HAP-1 (cell line): Measurements from ENCODE around the gene CCBE1.

Experiments
- DNase-seq, 2 experiments: peaks; one replicate each; pipeline ENCODE4 v3.0.0-alpha.2; 2016 to 2020; ENCODE audit warnings: low spot score in 2 of 2
- H3K27me3 ChIP-seq: fragments of 250-450 bp; sonication (Bioruptor Pico); 2 replicates; pipeline ENCODE4 v1.5.1; 2020; ENCODE audit warnings: low read depth, mild to moderate bottlenecking, moderate library complexity
- H3K36me3 ChIP-seq: fragments of 250-450 bp; sonication (Bioruptor Pico); replicated peaks from 2 replicates; pipeline ENCODE4 v1.5.1; 2020; ENCODE audit warnings: mild to moderate bottlenecking
- H3K4me1 ChIP-seq: fragments of 250-450 bp; sonication (Bioruptor Pico); 2 replicates; pipeline ENCODE4 v1.5.1; 2020; ENCODE audit warnings: mild to moderate bottlenecking
- H3K4me3 ChIP-seq: fragments of 250-450 bp; sonication (Bioruptor Pico); 2 replicates; pipeline ENCODE4 v1.5.1; 2020; ENCODE audit warnings: mild to moderate bottlenecking, moderate library complexity
- H3K9me3 ChIP-seq: fragments of 250-450 bp; sonication (Bioruptor Pico); 2 replicates; pipeline ENCODE4 v1.5.1; 2020; ENCODE audit warnings: mild to moderate bottlenecking, moderate library complexity
- in situ Hi-C: fragments of 300-500 bp; cut with MboI; formaldehyde crosslinking; loops from 3 replicates; pipeline ENCODE4 v1.14.3; 2020; ENCODE audit warnings: low sequenced_read_pairs, inconsistent platforms, mixed read lengths

The CCBE1 gene

DNA sequence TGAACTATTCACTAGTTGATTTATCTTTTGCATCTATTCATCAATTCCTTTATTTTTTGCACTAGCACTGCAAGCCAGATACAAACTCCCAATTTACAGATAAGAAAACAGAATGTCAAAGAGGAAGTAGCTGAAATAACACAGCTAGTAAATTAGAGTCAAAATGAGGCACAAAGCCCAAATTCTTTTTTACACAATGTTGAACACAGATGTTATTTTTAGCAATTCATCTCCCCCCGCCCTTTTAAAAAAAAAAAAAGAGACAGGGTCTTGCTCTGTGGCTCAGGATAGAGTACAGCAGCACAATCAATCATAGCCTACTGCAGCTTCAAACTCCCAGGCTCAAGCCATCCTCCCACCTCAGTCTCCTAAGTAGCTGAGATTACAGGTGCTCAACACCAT is 127.8 kb downstream of the CCBE1 start:
- DNase-seq = no peak
- in situ Hi-C loops = no loop called here
- H3K4me1 ChIP-seq = no peaks in the 10 kb centered on the region

DNA sequence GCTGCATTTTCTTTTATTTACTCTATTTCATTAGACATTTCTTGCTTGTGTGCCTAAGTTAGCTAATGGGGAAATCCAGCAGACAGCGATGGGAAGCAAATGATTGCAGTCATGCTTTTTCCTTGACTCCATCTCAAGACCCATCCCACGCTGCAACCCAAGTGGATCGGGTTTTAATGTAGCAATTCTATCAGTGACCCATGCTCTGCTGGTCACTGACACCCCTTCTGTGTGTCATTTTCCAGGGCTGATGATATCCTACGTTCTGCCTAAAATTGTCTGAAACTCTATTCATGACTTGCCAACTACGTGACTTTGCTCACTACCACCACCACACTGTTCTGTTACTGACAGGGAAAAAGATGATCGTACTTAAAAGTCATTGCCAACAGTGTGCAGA is 129.8 kb downstream of the CCBE1 start:
- Histone ChIP-seq H3K36me3 (no peaks in the 10 kb centered on the region), H3K4me3 (no peak overlapping the region), H3K27me3 (no peaks in the 10 kb centered on the region), H3K4me1 (no peaks in the 10 kb centered on the region), H3K9me3 (no peaks in the 10 kb centered on the region)
- in situ Hi-C loops = no loop called here
- no peak for DNase-seq

More for the DNA sequence above, 127.8 kb downstream of the CCBE1 start:
- H3K4me3 ChIP-seq = no peak overlapping the region
- no peaks in the 10 kb centered on the region for H3K27me3 ChIP-seq
- H3K36me3 ChIP-seq = no peaks in the 10 kb centered on the region
- no peaks in the 10 kb centered on the region for H3K9me3 ChIP-seq

DNA sequence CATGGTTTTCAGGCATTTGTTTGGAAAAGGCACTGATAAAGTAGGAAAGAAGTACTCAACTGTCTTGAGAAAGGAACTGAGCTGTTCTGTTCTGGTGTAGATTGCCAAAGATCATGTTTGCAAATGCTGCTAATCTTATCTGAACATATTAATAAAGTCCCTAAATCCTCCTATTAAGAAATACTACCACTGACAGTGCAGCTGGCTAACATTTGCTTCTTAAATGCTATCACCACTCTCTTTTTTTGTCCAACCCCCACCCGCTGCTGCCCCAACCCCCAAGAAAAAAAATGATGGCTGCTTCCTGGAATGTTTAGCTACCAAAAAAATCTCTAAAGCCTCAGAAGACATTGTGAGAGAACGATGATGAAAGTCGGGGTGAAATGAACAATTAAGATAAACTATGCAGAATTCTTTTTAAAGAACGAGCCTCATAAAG is 130.7 kb downstream of the CCBE1 start:
- in situ Hi-C loops = no loop called here
- Histone ChIP-seq H3K4me3 (no peak overlapping the region), H3K27me3 (no peaks in the 10 kb centered on the region), H3K9me3 (no peaks in the 10 kb centered on the region), H3K36me3 (no peaks in the 10 kb centered on the region), H3K4me1 (no peaks in the 10 kb centered on the region)
- DNase-seq = no peak

DNA sequence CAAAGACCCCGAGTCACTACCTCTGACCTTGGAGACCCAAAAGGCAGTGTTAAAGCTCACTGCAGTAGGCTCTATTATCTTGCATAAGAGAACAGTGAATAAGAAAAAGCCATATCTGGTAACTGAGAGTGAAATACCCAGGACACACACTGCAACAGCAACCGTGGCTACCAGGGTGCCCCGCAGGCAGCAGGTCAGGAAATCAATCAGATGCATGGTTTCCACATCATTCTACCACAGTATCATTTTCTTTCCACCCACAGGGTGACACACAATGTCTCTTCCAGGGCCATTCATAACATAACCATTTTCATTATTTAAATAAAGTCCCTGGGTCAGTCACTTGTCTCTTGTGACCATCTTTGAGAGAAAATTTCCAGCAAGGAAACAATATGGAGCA is 131.3 kb downstream of the CCBE1 start:
- no peak overlapping the region for H3K4me3 ChIP-seq
- DNase-seq = no peak
- H3K4me1 ChIP-seq = no peaks in the 10 kb centered on the region
- H3K36me3 ChIP-seq = no peaks in the 10 kb centered on the region
- no peaks in the 10 kb centered on the region for H3K27me3 ChIP-seq
- no peaks in the 10 kb centered on the region for H3K9me3 ChIP-seq
- in situ Hi-C loops = no loop called here

DNA sequence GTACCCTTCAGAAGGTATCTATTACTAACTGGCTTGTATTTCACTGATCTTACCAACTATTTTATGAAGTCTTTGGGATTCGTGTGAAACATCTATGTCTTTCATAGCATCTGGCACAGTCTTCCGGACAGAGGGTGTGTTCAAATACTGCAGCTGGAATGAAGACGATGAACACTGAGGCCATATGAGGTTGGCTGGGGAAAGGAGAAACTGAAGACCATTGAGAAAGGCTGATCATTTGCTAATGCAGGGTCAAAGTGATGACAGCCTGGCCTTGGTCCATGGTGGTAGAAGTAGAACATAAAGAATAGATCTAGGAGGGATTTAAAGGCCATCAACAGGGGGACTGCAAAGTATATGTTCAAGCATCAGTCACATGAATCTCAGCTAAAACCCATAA is 132.7 kb downstream of the CCBE1 start:
- Histone ChIP-seq H3K4me3 (no peak overlapping the region), H3K9me3 (no peaks in the 10 kb centered on the region), H3K4me1 (no peaks in the 10 kb centered on the region), H3K36me3 (no peaks in the 10 kb centered on the region), H3K27me3 (no peaks in the 10 kb centered on the region)
- no peak for DNase-seq
- in situ Hi-C loops = no loop called here

DNA sequence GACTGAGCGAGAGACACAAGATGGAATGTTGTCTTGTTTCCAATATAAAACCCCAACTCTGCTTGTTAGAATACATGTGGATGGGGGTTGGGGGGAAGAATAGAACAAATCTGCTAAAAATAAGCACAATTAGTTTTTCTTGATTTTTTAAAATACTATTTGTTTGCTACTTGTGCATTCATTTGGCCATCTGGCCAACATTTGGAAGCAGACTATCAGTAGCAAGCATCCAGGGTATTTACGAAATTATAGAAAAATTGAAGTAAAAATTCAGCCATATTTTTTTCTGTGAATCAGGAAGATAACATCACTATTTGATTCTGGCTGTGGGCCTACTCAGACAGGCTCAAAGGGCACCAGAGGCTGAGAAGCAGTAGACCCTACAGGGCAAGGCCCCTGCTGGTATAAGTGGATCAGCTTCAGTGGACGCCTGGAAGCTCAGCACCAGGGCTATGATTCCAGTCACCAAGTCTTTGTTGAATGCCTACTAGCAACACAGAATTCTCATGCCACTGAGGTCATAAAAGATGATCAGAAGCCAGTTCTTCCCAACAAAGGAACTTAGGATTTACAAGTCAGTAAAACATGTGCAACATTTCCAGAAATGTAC is 133.9 kb downstream of the CCBE1 start:
- in situ Hi-C loops = no loop called here
- no peaks in the 10 kb centered on the region for H3K27me3 ChIP-seq

DNA sequence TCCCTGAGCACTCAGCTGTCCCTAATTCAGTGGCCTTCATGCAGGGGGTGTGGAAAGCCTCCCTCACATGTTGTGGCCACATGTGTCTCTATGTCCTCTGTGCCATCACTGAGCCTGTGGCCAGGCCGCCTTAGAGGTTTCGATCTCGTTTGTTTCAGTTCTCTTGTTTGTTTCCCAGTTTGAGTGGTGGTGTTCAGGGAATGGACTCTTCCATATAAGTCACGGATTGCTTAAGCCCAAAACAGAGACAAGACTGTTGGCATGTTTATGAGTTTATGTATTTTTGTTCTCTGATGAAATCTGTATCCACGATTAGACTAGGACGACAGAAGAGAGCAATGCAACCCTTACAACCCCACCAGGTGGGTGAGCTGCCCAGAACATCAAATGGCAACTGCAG is 134.5 kb downstream of the CCBE1 start:
- Histone ChIP-seq H3K4me1 (no peaks in the 10 kb centered on the region), H3K27me3 (no peaks in the 10 kb centered on the region), H3K4me3 (no peak overlapping the region), H3K36me3 (no peaks in the 10 kb centered on the region), H3K9me3 (no peaks in the 10 kb centered on the region)
- no peak for DNase-seq
- in situ Hi-C loops = no loop called here

More for the DNA sequence above, 133.9 kb downstream of the CCBE1 start:
- Histone ChIP-seq H3K4me1 (no peaks in the 10 kb centered on the region), H3K36me3 (no peaks in the 10 kb centered on the region), H3K9me3 (no peaks in the 10 kb centered on the region), H3K4me3 (no peak overlapping the region)
- DNase-seq = no peak

DNA sequence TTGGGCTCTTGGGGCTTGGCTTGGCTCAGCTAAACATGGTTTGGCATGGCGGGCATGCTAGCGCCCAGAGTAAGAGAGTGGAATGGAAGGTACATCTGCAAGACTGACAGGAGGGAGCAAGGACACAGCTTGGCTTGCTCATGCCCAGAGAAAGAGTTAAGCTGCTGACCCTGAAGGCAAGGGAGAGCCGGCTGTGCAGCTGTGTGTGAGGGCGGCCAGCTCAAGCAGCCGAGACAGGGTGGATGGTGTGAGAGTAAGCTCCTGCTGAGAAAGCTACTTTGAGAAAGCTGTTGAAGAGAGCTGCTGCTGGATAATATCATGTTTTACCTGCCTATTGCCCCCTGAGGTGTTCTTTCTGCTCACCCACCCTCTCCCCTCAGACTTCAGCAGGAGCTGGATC is 135.6 kb downstream of the CCBE1 start:
- H3K27me3 ChIP-seq = no peaks in the 10 kb centered on the region
- in situ Hi-C loops = no loop called here
- DNase-seq = no peak
- no peaks in the 10 kb centered on the region for H3K9me3 ChIP-seq
- H3K4me3 ChIP-seq = no peak overlapping the region
- H3K36me3 ChIP-seq = no peaks in the 10 kb centered on the region
- no peaks in the 10 kb centered on the region for H3K4me1 ChIP-seq

DNA sequence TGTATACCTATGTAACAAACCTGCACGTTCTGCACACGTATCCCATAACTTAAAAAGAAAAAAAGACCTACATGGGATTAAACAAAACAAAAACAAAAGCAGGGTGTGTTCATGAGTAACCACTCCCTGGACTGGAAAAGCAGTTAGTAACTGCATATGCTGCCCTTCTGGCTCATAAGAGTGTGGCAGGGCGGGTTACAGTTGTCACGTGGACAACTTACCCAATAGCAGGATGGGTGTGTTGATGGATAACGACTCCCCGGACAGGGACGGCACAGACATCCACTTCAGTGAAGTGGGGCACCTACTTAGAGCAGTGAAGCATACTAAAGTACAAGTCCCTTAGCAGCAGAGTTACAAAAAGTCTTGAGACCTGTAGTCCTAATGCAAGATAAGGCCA is 136.7 kb downstream of the CCBE1 start:
- no peaks in the 10 kb centered on the region for H3K9me3 ChIP-seq
- H3K4me3 ChIP-seq = no peak overlapping the region
- no peaks in the 10 kb centered on the region for H3K4me1 ChIP-seq
- H3K27me3 ChIP-seq = no peaks in the 10 kb centered on the region
- in situ Hi-C loops = no loop called here
- no peaks in the 10 kb centered on the region for H3K36me3 ChIP-seq
- DNase-seq = no peak

DNA sequence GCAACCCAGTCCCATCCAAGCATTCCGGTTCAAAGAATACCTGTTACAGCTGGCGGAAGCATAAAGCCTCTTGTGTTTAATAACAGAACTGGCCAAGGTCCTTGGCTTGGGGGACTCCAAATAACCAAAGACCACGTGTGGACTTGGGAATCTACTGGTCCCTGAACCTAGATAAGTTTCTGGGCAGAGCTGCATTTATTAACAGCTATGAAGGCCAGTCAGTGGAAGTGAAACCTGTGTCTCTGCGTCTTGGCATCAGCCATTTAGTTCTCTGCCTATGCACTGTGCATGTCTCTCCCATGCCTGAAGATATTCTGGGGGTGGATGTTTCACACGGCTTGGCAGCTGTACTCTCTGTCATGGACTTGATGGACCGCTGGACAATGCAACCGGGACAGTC is 137.7 kb downstream of the CCBE1 start:
- H3K4me3 ChIP-seq = no peak overlapping the region
- H3K36me3 ChIP-seq = no peaks in the 10 kb centered on the region
- H3K4me1 ChIP-seq = no peaks in the 10 kb centered on the region
- no peak for DNase-seq
- H3K9me3 ChIP-seq = no peaks in the 10 kb centered on the region
- no peaks in the 10 kb centered on the region for H3K27me3 ChIP-seq
- in situ Hi-C loops = no loop called here

DNA sequence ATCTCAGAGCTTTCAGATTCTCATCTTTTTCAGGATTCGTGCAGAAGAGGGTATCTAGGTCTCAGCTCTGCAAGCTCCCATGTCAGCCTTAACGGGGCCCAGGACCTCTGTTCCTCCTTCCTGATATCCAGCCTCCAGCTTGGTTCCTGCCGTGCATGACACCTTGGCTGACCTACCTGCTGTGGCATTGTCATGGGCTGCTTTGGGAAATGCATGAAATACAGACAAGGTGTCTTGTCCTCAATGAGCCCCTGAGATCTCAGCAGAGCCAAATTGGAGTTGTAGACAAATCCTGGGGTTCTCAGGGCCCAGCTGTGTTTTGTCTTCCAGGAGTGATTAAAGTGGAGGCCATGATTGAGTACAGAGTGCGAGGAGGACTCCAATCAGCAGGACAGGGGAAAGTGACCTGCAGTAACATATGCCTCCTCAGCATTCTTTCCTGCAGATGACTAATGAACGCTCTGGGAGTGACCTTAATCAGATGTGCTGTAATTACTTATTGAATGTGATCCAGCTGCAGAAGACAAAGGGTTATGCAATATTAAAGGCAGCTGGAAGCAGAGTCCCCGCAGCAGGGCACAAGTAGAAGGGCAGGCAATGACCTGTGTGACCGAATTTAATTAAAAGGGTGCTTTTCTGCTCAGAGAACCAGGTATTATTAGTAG is 141.1 kb downstream of the CCBE1 start:
- Histone ChIP-seq H3K36me3 (no peaks in the 10 kb centered on the region), H3K4me3 (no peak overlapping the region), H3K4me1 (no peaks in the 10 kb centered on the region), H3K9me3 (no peaks in the 10 kb centered on the region), H3K27me3 (no peaks in the 10 kb centered on the region)
- no peak for DNase-seq
- in situ Hi-C loops = no loop called here

DNA sequence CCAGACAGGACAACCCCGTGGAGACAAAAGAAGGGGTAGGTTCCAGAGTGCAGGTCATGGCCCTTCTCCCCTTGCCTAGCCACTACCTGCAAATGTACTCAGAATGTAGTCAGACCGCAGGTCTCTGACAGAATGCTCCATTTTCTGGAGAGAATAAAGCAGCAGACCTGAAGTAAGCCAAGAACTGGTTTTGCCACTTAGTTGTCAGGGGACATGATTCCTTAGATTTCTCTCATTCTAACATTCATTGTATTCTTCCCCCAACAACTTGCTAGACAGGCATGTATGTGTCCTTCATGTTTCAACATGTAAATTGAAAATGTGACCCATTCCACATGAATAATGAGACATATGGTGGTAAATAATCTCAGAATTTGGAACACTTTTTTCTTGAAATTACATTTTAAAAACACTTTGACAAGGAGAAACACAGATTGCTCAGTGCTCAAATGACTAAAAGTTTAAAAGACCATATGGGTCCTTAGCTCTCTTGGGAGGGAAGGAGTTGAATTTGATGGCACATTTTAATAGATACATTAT is 142.4 kb downstream of the CCBE1 start:
- Histone ChIP-seq H3K27me3 (no peaks in the 10 kb centered on the region), H3K4me3 (no peak overlapping the region), H3K9me3 (no peaks in the 10 kb centered on the region), H3K4me1 (no peaks in the 10 kb centered on the region), H3K36me3 (no peaks in the 10 kb centered on the region)
- no peak for DNase-seq
- in situ Hi-C loops = no loop called here

DNA sequence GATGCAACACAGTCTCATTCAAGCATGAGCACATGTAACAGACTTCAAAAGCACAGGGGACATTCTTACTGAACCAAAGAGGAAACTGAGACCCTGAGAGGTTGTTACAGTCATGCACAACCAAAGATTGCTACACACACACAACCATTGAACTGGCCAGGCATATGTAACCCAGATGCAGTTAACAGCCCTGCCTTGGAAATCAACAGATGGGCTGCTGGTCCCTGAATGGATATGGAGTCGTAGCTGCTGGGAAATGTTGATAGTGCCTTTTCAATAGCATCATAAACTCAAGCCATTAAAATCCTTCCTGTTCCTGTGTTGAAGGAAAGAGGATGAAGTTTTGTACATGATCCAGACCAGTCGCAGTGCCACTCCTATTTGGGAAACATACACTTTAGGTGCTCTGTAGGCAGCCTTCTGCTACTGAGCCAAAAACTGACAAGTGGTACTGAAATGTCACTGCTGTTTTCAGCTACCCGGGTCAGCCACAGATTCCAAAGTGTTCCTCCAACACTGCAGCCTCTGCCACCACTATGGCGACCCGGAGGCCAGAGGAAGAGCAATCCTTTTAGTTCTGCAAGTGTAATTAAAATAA is 143.9 kb downstream of the CCBE1 start:
- no peaks in the 10 kb centered on the region for H3K4me1 ChIP-seq
- no peaks in the 10 kb centered on the region for H3K27me3 ChIP-seq
- in situ Hi-C loops = no loop called here
- no peak overlapping the region for H3K4me3 ChIP-seq
- no peaks in the 10 kb centered on the region for H3K36me3 ChIP-seq
- DNase-seq = no peak
- H3K9me3 ChIP-seq = no peaks in the 10 kb centered on the region

DNA sequence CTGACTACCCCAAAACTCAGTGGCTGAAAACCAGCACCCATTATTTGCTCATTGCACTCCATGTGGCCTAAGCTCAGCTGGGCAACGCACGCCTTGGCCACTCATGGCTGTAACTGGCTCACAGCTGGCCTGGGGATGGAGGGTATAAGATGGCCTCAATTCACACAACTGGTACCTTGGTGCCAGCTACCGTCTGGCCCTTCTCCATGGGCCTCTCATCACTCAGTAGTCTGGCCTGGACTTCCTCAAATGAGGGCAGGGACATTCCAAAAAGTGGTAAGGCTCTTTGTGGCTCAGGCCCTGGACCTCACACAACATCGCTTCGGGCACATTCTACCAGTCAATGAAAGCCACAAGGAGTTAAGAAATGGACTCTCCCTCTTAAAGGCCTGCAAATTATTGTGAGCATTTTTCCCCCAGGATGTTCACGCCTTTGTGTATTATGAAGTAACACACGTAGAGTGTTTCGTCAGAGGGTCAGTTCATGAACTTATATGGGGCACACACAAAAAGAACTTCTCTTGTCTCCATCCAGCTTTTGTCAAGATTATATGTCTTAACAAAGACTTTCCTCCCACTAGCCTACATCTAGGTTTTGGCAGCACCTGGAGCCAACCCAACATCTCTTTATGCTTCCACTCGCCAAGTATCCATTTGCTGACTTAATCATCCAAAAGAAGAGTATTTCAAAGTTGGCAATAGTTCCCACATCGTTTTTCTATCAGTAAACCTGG is 145.2 kb downstream of the CCBE1 start:
- DNase-seq = no peak
- in situ Hi-C loops = no loop called here

More for the DNA sequence above, 145.2 kb downstream of the CCBE1 start:
- Histone ChIP-seq H3K36me3 (no peaks in the 10 kb centered on the region), H3K9me3 (no peaks in the 10 kb centered on the region), H3K4me1 (no peaks in the 10 kb centered on the region), H3K4me3 (no peak overlapping the region), H3K27me3 (no peaks in the 10 kb centered on the region)
